Ovary (tissue), 9 donors: ENCODE results near the gene DEF6. TPM values are rescaled to one million over a fixed set of nuclear protein-coding genes. Genes with fewer than 3 reads are reported as not detected.

ENCODE experiments used
- DNase-seq, 5 donors: peaks; one replicate each; pipeline ENCODE4 v3.0.0-alpha.2; 2019 to 2020
- H3K27ac ChIP-seq, 2 donors: fragments of 200-600 bp; one replicate each; pipeline versions ENCODE4 v1.5.1 to v1.8.0; 2019 to 2022
- H3K27me3 ChIP-seq: fragments of 200-600 bp; one replicate; pipeline ENCODE4 v1.8.0; 2022
- H3K36me3 ChIP-seq: fragments of 200-600 bp; sonication (generic); one replicate; pipeline ENCODE4 v1.5.1; 2019
- H3K4me1 ChIP-seq: one replicate; pipeline ENCODE4 v1.8.1; 2013; ENCODE audit warnings: mild to moderate bottlenecking, moderate library complexity; ENCODE audit not compliant: insufficient read depth
- H3K4me3 ChIP-seq: fragments of 200-600 bp; sonication (generic); one replicate; pipeline ENCODE4 v1.5.1; 2017
- H3K9me3 ChIP-seq, 2 donors: fragments of 200-600 bp in 1 of 2; sonication (generic) in 1 of 2; one replicate each; pipeline versions ENCODE4 v1.5.1 to v1.8.1; 2013 to 2019; ENCODE audit warnings: mild to moderate bottlenecking in 1 of 2, moderate library complexity in 1 of 2
- CTCF ChIP-seq, 3 donors: fragments of 450-650 bp in 2 of 3; fragments of 200-600 bp in 1 of 3; IDR thresholded peaks; one replicate each; pipeline versions ENCODE4 v1.5.1 to v1.8.0; 2016 to 2022; ENCODE audit warnings: antibody characterized with exemption in 3 of 3, mild to moderate bottlenecking in 1 of 3
- EP300 ChIP-seq: sonication (generic); formaldehyde crosslinking; IDR thresholded peaks from one replicate; pipeline ENCODE4 v1.6.1; 2017; ENCODE audit warnings: antibody characterized with exemption
- POLR2A ChIP-seq: fragments of 450-650 bp; IDR thresholded peaks from one replicate; pipeline ENCODE4 v1.6.1; 2017; ENCODE audit warnings: antibody characterized with exemption, mild to moderate bottlenecking, moderate library complexity
- WGBS, 3 donors: extraction: QIAGEN DNeasy Blood & Tissue Kit in 1 of 3; methylation state at CpG; one replicate each; pipeline versions ENCODE4 v1.1.5 to v1.1.7; 2013 to 2017; 5-methylcytosine and 5-hydroxymethylcytosine counted together
- intact Hi-C, 4 donors: fragments of 100-400 bp; cut with DNase I; formaldehyde crosslinking; loops; one replicate each; pipeline versions ENCODE4 v1.11.0 to v1.15.1; 2022 to 2023
- polyA plus RNA-seq, 2 donors: library from polyadenylated mRNA; stranded (reverse); fragments of 200-250 nt in 1 of 2; fragments of 350-450 nt in 1 of 2; fragmentation: Illumina TruSeq in 1 of 2; extraction: RNeasy Lipid Tissue Mini Kit (QIAGEN cat#74804) in 1 of 2; gene quantifications; one replicate each; pipeline ENCODE4 v1.2.3, GENCODE V29; 2013 to 2014
- total RNA-seq, 7 donors: library from RNA; depleted of rRNA in 2 of 7; stranded (reverse); fragments of >200 nt in 2 of 7; fragmentation: NEBNext Ultra II Directional in 3 of 7; extraction: Animal tissue kit (Norgen Biotek cat#: 25700) in 3 of 7; gene quantifications; one replicate each; pipeline versions ENCODE4 v1.1.0 to v1.2.4, GENCODE V29; 2016 to 2023
- donor health status: DM: no; HTN: no; CAD: no; lungs with moderate emphysema.
- donor health status: DM: no; HTN: no; CAD: no.
- donor health status: Bipolar disorder and iron deficiency.
- donor health status: DM: yes; HTN: yes; CAD: no.
- donor health status: DM: no; HTN: no; CAD: no.
- donor health status: DM: yes; HTN: yes; CAD: no.

Gene DEF6
- total and polyA plus RNA-seq, 9 donors, result 1.5 to 6.6 (median 2.9) TPM

- Histone ChIP-seq H3K9me3 (no peaks in the 10 kb centered on the region), H3K27me3 (no peaks in the 10 kb centered on the region), H3K4me3 (no peak overlapping the region), H3K4me1 (peaks cover 9% of the 10 kb centered on the region), H3K27ac (no peak overlapping the region), H3K36me3 (no peaks in the 10 kb centered on the region)
- TF ChIP-seq EP300 (no peak), POLR2A (no peak), CTCF (IDR thresholded peaks at IDR 0.05) (no peak)
- intact Hi-C loops, result no loop called here
- no peak for DNase-seq
These were observed 68.6 kb downstream of the DEF6 start for GRCh38 chr6:35366204-35366596.

- no peak overlapping the region for H3K4me3 ChIP-seq
- intact Hi-C loops, result no loop called here
- TF ChIP-seq CTCF (IDR thresholded peaks at IDR 0.05) (no peak), POLR2A (no peak), EP300 (no peak)
- no peak for DNase-seq
- no peak overlapping the region for H3K27ac ChIP-seq
- H3K9me3 ChIP-seq, result no peaks in the 10 kb centered on the region
- no peaks in the 10 kb centered on the region for H3K36me3 ChIP-seq
- peaks cover 7% of the 10 kb centered on the region for H3K4me1 ChIP-seq
- 88 to 89% (median 88%) methylated on average over 5 of the region's 5 CpGs for WGBS, 3 donors
- no peaks in the 10 kb centered on the region for H3K27me3 ChIP-seq
These were observed 70.0 kb downstream of the DEF6 start for GRCh38 chr6:35367646-35368037.

- Histone ChIP-seq H3K36me3 (no peaks in the 10 kb centered on the region), H3K9me3 (no peaks in the 10 kb centered on the region), H3K4me3 (no peak overlapping the region), H3K4me1 (peaks cover 7% of the 10 kb centered on the region), H3K27ac (no peak overlapping the region), H3K27me3 (no peaks in the 10 kb centered on the region)
- no peak for TF ChIP-seq CTCF (IDR thresholded peaks at IDR 0.05)
- no peak for TF ChIP-seq POLR2A
- TF ChIP-seq EP300, result no peak
- DNase-seq, result no peak
- WGBS, 3 donors, result 78 to 93% (median 91%) methylated on average over 2 of the region's 2 CpGs
- intact Hi-C loops, result no loop called here
These were observed 70.6 kb downstream of the DEF6 start for GRCh38 chr6:35368038-35368887.

GRCh38 chr6:35370124-35370741 is 72.6 kb downstream of the DEF6 start:
- intact Hi-C loops, result no loop called here
- WGBS, 3 donors, result 44 to 62% (median 51%) methylated on average over 8 of the region's 8 CpGs

More at GRCh38 chr6:35370124-35370741, 72.6 kb downstream of the DEF6 start:
- Histone ChIP-seq H3K27ac (no peak overlapping the region), H3K4me3 (no peak overlapping the region), H3K4me1 (peaks cover 7% of the 10 kb centered on the region), H3K36me3 (no peaks in the 10 kb centered on the region), H3K27me3 (no peaks in the 10 kb centered on the region), H3K9me3 (no peaks in the 10 kb centered on the region)
- peak in 2 of 5 donors; percentile 19 to 63 for DNase-seq
- TF ChIP-seq CTCF (IDR thresholded peaks at IDR 0.05), result no peak
- TF ChIP-seq POLR2A, result no peak
- TF ChIP-seq EP300, result no peak
